GM18498 (cell line): ENCODE results near the gene COL4A2.
"Not testable (repeated sequence)": the region's sequence is repeated elsewhere in the genome, so short reads cannot be mapped to it uniquely, and the experiment has no call there.

Experiments
- ATAC-seq: cut with Tn5 transposase; IDR thresholded peaks from one replicate; pipeline ENCODE4 v1.9.1; 2021; ENCODE audit warnings: mild to moderate bottlenecking, moderate library complexity; ENCODE audit not compliant: unreplicated experiment

COL4A2 gene

GRCh38 chr13:110374431-110375370 is 67.6 kb downstream of the COL4A2 start:
- ATAC-seq = no peak

GRCh38 chr13:110376120-110376519 is 69.0 kb downstream of the COL4A2 start:
- no peak for ATAC-seq

- no peak for ATAC-seq
These were observed 70.2 kb downstream of the COL4A2 start for GRCh38 chr13:110377178-110377825.

- ATAC-seq = no peak
These were observed 70.7 kb downstream of the COL4A2 start for GRCh38 chr13:110377826-110378201.

- ATAC-seq = no peak
These were observed 72.3 kb downstream of the COL4A2 start for GRCh38 chr13:110379358-110379757.

GRCh38 chr13:110379905-110380341 is 72.8 kb downstream of the COL4A2 start:
- no peak for ATAC-seq

- no peak for ATAC-seq
These were observed 73.4 kb downstream of the COL4A2 start for GRCh38 chr13:110380359-110381028.

- ATAC-seq = no peak
These were observed 73.9 kb downstream of the COL4A2 start for GRCh38 chr13:110381029-110381360.

GRCh38 chr13:110382229-110382628 is 75.1 kb downstream of the COL4A2 start:
- ATAC-seq = no peak

- ATAC-seq = no peak
These were observed 75.7 kb downstream of the COL4A2 start for GRCh38 chr13:110382830-110383229.

- peak; percentile 64 for ATAC-seq
These were observed 80.5 kb downstream of the COL4A2 start for GRCh38 chr13:110387451-110388107.

GRCh38 chr13:110388108-110388943 is 81.2 kb downstream of the COL4A2 start:
- ATAC-seq = no peak

GRCh38 chr13:110390567-110390966 is 83.5 kb downstream of the COL4A2 start:
- ATAC-seq = no peak

- no peak for ATAC-seq
These were observed 84.2 kb downstream of the COL4A2 start for GRCh38 chr13:110391273-110391672.

GRCh38 chr13:110392510-110393240 is 85.6 kb downstream of the COL4A2 start:
- no peak for ATAC-seq

GRCh38 chr13:110393761-110394160 is 86.7 kb downstream of the COL4A2 start:
- ATAC-seq = no peak

GRCh38 chr13:110394371-110394841 is 87.3 kb downstream of the COL4A2 start:
- no peak for ATAC-seq

- not testable (repeated sequence) for ATAC-seq
These were observed 88.5 kb downstream of the COL4A2 start for GRCh38 chr13:110395616-110396015.

- no peak for ATAC-seq
These were observed 89.4 kb downstream of the COL4A2 start for GRCh38 chr13:110396476-110396875.
